ENCODE measurements around the gene MOB1B.
"Not testable (repeated sequence)": the region's sequence is repeated elsewhere in the genome, so short reads cannot be mapped to it uniquely, and the experiment has no call there.

MOB1B gene

GRCh38 chr4:71009890-71010588 lies 107.9 kb downstream of the MOB1B start:
- peak; percentile 25 to 63 for DNase-seq

DNA sequence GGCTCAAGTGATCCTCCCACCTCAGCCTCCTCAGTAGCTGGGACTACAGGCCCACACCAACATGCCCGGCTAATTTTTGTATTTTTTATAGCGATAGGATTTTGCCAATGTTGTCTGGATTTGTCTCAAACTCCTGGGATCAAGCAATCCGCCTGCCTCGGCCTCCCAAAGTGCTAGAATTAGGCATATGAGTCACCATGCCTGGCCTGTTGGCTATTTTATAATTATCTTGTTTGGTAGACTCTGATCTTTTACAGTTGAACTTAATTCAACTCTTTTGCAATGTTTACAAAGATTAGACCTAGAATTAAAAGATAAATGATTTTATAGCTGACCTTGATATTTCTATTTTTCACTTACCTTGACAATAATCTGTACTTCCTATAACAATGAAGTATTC lies 109.3 kb downstream of the MOB1B start:
- no peak for DNase-seq

GRCh38 chr4:71017391-71017790 lies 115.2 kb downstream of the MOB1B start:
- not testable (repeated sequence) for DNase-seq

- DNase-seq, result no peak
These were observed 118.4 kb downstream of the MOB1B start for GRCh38 chr4:71020611-71021010.

GRCh38 chr4:71025654-71026053 lies 123.5 kb downstream of the MOB1B start:
- no peak for DNase-seq

DNA sequence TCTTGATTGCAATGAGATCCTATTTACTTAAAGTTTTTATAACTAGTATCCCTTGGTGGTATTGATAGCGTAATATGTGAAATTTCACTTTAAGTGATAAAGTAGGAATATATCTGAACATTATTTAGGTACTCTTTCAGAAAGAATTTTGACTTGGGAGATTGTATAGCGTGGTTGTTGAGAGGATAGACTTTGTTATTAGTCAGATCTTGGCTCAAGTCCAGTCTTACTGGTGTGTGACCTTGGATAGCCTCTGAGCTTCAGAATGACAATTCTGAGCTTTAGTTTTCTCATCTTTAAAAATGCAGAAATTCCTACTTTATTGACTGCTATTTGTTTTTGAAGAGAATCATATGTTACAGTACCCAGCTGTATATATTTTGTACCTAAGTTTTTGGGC lies 123.9 kb downstream of the MOB1B start:
- peak in 1 of 2 donors; percentile 11 for DNase-seq

GRCh38 chr4:71027611-71028010 lies 125.4 kb downstream of the MOB1B start:
- DNase-seq, result no peak

- no peak for DNase-seq
These were observed 127.3 kb downstream of the MOB1B start for GRCh38 chr4:71029504-71029903.

GRCh38 chr4:71032106-71032505 lies 129.9 kb downstream of the MOB1B start:
- DNase-seq, result not testable (repeated sequence)
